Stimulated activated CD8-positive, alpha-beta memory T cell treated with anti-CD3 and anti-CD28 coated beads, Interleukin-15, amount 100 ng/mL, for 24 hours (primary cell): ENCODE data around the gene SSR3.
"Not testable (repeated sequence)": the region's sequence is repeated elsewhere in the genome, so short reads cannot be mapped to it uniquely, and the experiment has no call there.

Experiments
- DNase-seq: peaks from one replicate; pipeline ENCODE4 v3.0.0-alpha.2; 2020; ENCODE audit warnings: low read depth

SSR3 gene

GRCh38 chr3:156576051-156576450, 21.1 kb upstream of the SSR3 start:
- no peak for DNase-seq

- DNase-seq, result no peak
These were observed 20.7 kb upstream of the SSR3 start for GRCh38 chr3:156575641-156576040.

DNA sequence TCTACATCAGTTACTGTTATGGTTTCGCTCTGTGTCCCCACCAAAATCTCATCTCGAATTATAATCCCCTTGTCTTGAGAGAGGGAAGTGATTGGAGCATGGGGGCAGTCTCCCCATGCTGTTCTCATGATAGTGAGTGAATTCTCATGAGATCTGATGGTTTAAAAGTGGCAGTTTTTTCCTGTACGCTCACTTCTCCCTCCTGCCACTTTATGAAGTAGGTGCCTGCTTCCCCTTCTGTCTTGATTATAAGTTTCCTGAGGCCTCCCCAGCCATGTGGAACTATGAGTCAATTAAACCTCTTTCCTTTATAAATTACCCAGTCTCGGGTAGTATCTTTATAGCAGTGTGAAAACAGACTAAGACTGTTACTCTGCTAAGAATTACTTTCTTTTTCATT, 15.0 kb upstream of the SSR3 start:
- DNase-seq, result not testable (repeated sequence)

GRCh38 chr3:156569016-156569415, 14.1 kb upstream of the SSR3 start:
- DNase-seq, result not testable (repeated sequence)

GRCh38 chr3:156563900-156564682, 9.2 kb upstream of the SSR3 start:
- no peak for DNase-seq

DNA sequence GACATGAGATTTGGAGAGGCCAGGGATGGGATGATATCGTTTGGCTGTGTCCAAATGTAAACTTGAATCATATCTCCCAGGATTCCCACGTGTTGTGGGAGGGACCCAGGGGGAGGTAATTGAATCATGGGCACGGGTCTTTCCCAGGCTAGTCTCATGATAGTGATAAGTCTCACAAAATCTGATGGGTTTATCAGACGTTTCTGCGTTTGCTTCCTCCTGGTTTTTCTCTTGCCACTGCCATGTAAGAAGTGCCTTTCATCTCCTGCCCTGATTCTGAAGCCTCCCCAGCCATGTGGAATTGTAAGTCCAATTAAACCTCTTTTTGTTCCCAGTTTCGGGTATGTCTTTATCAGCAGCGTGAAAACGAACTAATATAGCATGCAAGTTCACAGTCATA, 7.6 kb upstream of the SSR3 start:
- DNase-seq, result not testable (repeated sequence)

- DNase-seq, result no peak
These were observed 6.6 kb upstream of the SSR3 start for GRCh38 chr3:156561533-156561932.

DNA sequence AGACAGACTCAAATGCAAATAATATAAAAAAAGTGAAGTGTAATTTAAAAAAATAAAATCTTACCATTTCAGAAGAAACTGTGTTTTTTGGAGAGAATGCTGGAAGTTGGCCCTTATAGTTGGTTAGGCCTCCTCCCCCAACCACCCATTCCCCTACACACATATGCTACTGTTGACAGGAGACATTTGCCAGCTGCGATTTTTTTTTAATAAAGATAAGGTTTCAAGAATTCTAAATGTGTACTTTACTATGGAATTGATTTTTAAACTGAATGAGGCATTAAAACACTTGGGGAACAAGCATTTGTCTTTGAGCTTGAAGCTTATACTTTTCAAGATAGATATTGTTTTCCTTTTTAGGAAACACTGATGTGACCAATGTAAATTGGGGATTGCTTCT, 4.4 kb upstream of the SSR3 start:
- DNase-seq, result no peak

- DNase-seq, result no peak
These were observed 3.5 kb upstream of the SSR3 start for GRCh38 chr3:156558389-156558788.

- DNase-seq, result no peak
These were observed 439 bp downstream of the SSR3 start for GRCh38 chr3:156554515-156554841.

DNA sequence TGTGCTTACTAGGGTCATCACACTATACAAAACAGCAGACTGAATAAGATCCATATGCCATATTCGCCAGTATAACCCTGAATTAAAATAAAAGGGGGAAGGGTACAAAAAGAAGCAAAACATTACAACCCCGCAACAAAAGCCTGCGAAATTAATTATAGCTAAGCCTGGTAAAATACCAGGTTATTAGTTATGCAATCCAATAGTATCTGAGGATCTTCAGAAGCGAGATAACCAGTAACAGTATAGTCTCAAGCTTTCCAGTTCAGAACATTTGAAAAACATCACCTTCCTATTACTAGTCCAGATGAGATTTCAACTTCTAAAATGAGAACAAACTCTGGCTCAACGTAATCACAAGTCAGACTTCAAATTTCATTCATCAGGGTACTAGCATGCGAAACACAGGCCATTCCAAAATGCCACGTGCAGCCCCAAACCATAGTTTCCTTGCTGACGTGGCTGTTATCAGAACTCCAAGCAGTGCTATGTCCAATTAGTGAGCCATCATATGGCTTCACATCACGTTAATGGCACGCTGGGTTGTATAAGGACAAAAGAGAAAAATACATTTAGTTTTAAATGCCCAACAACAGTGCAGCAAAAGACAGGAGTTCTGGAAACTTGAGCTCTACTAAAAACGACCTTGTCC, 1.1 kb downstream of the SSR3 start:
- no peak for DNase-seq

DNA sequence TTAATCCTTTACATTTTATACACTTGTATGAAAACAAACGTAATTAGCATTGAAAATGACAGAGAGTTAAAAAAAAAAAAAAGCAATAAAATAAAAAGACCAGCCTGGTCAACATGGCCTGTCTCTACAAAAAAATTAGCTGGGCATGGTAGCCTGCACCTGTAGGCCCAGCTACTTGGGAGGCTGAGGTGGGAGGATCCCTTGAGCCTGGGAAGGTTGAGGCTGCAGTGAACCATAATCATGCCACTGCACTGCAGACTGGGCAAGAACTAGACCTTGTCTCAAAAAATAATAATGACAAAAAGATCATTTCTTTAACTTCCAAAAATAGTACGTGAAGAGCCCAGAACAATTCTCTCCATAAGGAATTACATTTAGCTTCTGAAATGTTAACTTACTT, 1.9 kb downstream of the SSR3 start:
- no peak for DNase-seq

GRCh38 chr3:156551746-156552145, 3.2 kb downstream of the SSR3 start:
- no peak for DNase-seq

DNA sequence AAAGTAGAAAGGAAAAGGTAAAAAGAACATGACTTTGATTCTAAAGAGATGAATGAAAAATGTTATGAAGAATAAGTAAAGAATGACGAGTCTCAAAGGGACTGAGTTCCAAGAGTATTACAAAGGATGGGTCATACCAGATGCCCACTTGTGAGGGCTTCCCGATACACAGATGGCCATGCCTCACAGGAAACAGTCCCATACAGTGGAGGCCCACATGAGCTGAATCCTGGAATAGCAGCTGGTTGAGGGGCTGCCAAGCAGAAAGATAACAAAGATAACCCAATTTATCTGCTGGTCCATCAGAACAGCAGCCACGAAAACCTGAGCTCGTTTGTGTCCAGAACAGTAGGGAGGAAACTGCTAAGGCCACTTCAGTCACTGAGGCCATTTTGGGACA, 3.7 kb downstream of the SSR3 start:
- no peak for DNase-seq

GRCh38 chr3:156548902-156549301, 6.0 kb downstream of the SSR3 start:
- DNase-seq, result no peak

GRCh38 chr3:156548041-156548687, 6.8 kb downstream of the SSR3 start:
- no peak for DNase-seq

DNA sequence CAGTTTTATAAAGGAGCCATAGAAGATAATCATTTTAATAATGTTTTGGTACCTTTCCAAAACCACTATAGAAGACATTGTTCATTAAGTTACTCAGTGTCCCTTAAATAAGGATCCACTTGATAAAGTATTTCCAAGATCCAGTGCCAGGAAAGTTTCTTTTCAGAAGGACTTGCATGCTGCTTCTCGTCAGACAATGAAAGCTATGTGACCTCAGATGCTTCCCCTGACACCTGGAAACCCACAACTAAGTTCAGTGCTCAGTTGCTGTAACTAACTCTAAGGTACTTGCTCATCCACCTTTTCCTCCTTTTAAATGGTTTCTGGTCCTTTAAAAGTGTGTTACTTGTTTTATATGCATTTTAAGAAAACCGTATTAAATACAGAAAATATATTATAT, 7.3 kb downstream of the SSR3 start:
- DNase-seq, result no peak

- DNase-seq, result no peak
These were observed 11.8 kb downstream of the SSR3 start for GRCh38 chr3:156543043-156543555.

DNA sequence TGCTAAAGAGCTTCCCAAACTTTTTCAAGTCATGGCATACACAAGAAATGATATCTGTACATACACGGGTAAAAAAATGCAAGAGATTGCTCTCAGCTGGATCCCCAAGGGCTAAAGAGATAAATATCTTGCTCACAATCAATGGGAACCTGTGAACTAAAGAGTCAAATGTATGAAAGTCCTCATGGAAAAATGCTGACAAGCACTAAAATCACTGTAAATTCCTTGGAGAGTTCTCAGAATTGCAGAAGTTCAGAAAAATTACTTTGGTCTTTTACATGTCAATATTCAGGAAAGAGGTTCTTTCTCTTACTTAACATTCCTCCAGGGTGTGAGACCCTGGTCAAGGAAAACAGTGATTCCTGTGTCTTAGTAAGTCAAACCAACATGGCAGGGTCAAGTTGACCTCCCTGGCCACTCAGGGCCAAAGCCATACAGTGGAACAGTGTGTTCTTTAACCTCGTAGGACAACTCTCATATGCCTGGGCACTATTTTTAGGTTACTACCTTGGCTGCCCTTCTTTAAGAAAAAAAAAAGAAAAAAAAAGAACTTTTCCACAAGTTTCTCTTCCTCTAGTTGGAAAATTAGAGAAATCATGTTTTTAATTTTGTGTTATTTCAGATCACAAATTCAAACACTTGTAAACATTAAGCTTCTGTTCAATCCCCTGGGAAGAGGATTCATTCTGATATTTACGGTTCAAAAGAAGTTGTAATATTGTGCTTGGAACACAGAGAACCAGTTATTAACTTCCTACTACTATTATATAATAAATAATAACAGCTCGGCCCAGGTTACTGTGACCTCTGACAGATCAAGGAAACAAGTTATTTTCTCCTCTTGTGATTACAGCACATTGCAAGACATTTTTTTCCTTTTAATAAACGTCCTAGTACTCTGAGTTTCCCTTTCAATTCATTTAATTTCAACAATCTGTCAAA, 12.5 kb downstream of the SSR3 start:
- DNase-seq, result no peak

GRCh38 chr3:156539802-156540201, 15.1 kb downstream of the SSR3 start:
- no peak for DNase-seq

- DNase-seq, result no peak
These were observed 15.9 kb downstream of the SSR3 start for GRCh38 chr3:156539051-156539450.
